ENCODE results near the gene ATF4. TPM values are rescaled to one million over a fixed set of nuclear protein-coding genes. Genes with fewer than 3 reads are reported as not detected.

ATF4 gene
- total and polyA plus RNA-seq, 2 donors (not counting 3 experiments of a cell fraction or from before 2014, with no cell fraction given) = 312 to 668 TPM

DNA sequence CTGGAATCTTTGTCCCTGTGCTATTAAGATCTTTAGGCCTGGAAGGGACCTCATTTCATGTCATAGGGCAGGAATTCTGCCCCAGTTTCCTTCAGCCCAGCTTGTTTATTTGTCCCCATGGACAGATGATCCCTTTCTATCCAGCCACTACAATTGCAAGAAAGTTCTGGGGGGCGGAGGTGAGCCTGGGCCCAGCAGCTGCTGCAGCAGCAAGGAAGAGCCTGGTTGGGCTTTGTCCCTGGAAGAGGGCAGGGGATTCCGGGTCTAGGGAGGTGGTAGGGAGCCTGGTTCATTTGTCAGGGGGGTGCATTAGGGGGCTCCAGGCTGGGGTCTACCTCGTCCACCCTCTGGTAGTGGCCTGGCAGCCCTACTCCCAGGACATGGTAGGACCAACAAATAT lies 33.8 kb downstream of the ATF4 start:
- BruUV-seq (replicated peaks) = no TSS peak
- intact Hi-C loops (cut with micrococcal nuclease) (no loop called here), dilution Hi-C loops (cut with MboI; ENCODE audit: extremely low pct_ligation_motif_present, low sequenced_read_pairs) (loop anchor here (25.0 kb wide), 1 partner anchor 458 kb away; no protein-coding TSS in a partner anchor)
- Histone ChIP-seq H3K4me3 (replicated peaks in 1 of 3; ENCODE audit: insufficient read depth in 1 of 3, low read depth in 1 of 3, low read length in 3 of 3) (no peak overlapping the region), H3K27me3 (ENCODE audit: control insufficient read depth in 2 of 2, insufficient read depth in 2 of 2, low read length in 2 of 2) (peaks cover 27 to 31% of the 10 kb centered on the region in 2 experiments), H3K79me2 (ENCODE audit: control insufficient read depth, insufficient read depth, low read length) (no peaks in the 10 kb centered on the region), H3K27ac (ENCODE audit: insufficient read depth, low read depth, low read length) (no peak overlapping the region), H3K9ac (replicated peaks; ENCODE audit: extremely low read depth, insufficient read depth, low read length) (no peak overlapping the region), H4K20me1 (replicated peaks; ENCODE audit: control insufficient read depth, extremely low read depth, insufficient read depth, low read length) (no peaks in the 10 kb centered on the region), H3K9me3 (replicated peaks; ENCODE audit: control insufficient read depth, insufficient read depth, low read length) (no peaks in the 10 kb centered on the region), H3K9me1 (replicated peaks; ENCODE audit: control insufficient read depth, extremely low read depth, insufficient read depth, low read length) (no peaks in the 10 kb centered on the region), H3K4me1 (ENCODE audit: control insufficient read depth, extremely low read depth, insufficient read depth, low read length) (no peaks in the 10 kb centered on the region), H3K36me3 (ENCODE audit: control insufficient read depth in 2 of 2, extremely low read depth in 1 of 2, insufficient read depth in 2 of 2, low read length in 2 of 2) (no peaks in the 10 kb centered on the region), H3K4me2 (ENCODE audit: insufficient read depth, low read length) (no peak overlapping the region), H2AFZ (ENCODE audit: low read depth, low read length) (no peak overlapping the region)
- POLR2A ChIA-PET = no interaction called here
- DNase-seq (ENCODE audit: low read depth, low spot score) (no peak), FAIRE-seq (no peak)
- CTCF ChIA-PET = no interaction called here
- no peak for TF ChIP-seq CTCF (IDR thresholded peaks at IDR 0.05; ENCODE audit: extremely low read depth in 1 of 2, insufficient read depth in 1 of 2, low read depth in 1 of 2, low read length in 2 of 2)
- TF ChIP-seq, protein P1, sequence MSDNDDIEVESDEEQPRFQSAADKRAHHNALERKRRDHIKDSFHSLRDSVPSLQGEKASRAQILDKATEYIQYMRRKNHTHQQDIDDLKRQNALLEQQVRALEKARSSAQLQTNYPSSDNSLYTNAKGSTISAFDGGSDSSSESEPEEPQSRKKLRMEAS (IDR thresholded peaks at IDR 0.05; ENCODE audit: insufficient read depth, insufficient read length) = no peak
- no peak for TF ChIP-seq JUN (IDR thresholded peaks at IDR 0.05; ENCODE audit: borderline replicate concordance, insufficient read depth, insufficient read length, low read depth)
- TF ChIP-seq POLR2A (IDR thresholded peaks at IDR 0.05; ENCODE audit: low read depth, low read length) = no peak
- no peak for TF ChIP-seq GATA2 (IDR thresholded peaks at IDR 0.05; ENCODE audit: insufficient read depth, insufficient read length, low read depth, low read length)
- no peak for TF ChIP-seq EZH2 (IDR thresholded peaks at IDR 0.05; ENCODE audit: borderline replicate concordance, low read depth, low read length, severe bottlenecking)
- TF ChIP-seq FOS (IDR thresholded peaks at IDR 0.05; ENCODE audit: borderline replicate concordance, insufficient read depth, low read length) = no peak
- no peak for TF ChIP-seq MYC (IDR thresholded peaks at IDR 0.05; ENCODE audit: low read depth, low read length)
- no peak for TF ChIP-seq POLR2AphosphoS5 (IDR thresholded peaks at IDR 0.05; ENCODE audit: insufficient read depth, low read depth, low read length)
